HCT116 (cell line): ENCODE results near the gene MEF2D.

ENCODE experiments used
- EZH2phosphoT487 ChIP-seq: fragments of 200-600 bp; IDR thresholded peaks from 2 replicates; pipeline ENCODE4 v1.6.1; 2018; ENCODE audit warnings: antibody characterized with exemption, borderline replicate concordance
- JUND ChIP-seq: IDR thresholded peaks from 2 replicates; pipeline ENCODE4 v1.6.1; 2012
- POLR2AphosphoS5 ChIP-seq: IDR thresholded peaks from 2 replicates; pipeline ENCODE4 v1.6.1; 2011; ENCODE audit warnings: mild to moderate bottlenecking, low read depth, low read length, moderate library complexity
- RAD21 ChIP-seq: IDR thresholded peaks from 2 replicates; pipeline ENCODE4 v1.6.1; 2012; ENCODE audit warnings: low read depth, mild to moderate bottlenecking
- ZNF274 ChIP-seq: fragments of 200-500 bp; sonication (Bioruptor generic); IDR thresholded peaks from 2 replicates; pipeline ENCODE4 v1.6.1; 2014; ENCODE audit warnings: mild to moderate bottlenecking, low read depth, low read length, inconsistent platforms
- TF ChIP-seq, protein P1 (sequence below), 3 experiments: fragments of 200-600 bp in 1 of 3; sonication (generic) in 1 of 3; IDR thresholded peaks in 2 of 3; conservative IDR thresholded peaks in 1 of 3; 2 replicates each; pipeline ENCODE4 v1.5.1; 2012 to 2017; ENCODE audit warnings: low read depth in 2 of 3, low read length in 2 of 3, antibody characterized with exemption in 1 of 3, borderline replicate concordance in 1 of 3, control low read depth in 1 of 3, mild to moderate bottlenecking in 1 of 3, mixed read lengths in 1 of 3, mixed run types in 1 of 3, moderate library complexity in 1 of 3; ENCODE audit not compliant: insufficient read depth in 1 of 3
- TF ChIP-seq, protein P2 (sequence below): IDR thresholded peaks from 2 replicates; pipeline ENCODE4 v1.6.1; 2012; ENCODE audit warnings: low read depth

DNA sequence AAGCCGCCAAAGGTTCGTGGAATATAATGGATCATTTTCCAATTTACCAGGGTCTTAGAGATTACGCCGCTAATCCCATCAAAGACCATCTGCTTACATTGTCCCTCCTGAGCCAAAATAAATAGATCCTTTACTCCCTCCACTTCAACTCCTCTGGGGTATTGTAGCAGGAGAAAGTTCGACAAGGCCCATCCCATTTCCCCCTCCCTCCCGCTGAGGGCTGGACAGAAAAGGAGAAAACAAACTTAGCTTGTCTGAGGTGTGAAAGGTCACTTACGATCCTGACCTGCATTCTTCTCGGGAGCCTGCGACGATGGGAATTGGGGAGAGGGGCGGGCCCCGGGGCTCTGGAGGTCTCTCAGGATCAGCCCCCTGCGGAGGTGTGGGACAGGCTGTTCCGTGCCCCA lies 60.8 kb downstream of the MEF2D start:
- TF ChIP-seq, protein P1, sequence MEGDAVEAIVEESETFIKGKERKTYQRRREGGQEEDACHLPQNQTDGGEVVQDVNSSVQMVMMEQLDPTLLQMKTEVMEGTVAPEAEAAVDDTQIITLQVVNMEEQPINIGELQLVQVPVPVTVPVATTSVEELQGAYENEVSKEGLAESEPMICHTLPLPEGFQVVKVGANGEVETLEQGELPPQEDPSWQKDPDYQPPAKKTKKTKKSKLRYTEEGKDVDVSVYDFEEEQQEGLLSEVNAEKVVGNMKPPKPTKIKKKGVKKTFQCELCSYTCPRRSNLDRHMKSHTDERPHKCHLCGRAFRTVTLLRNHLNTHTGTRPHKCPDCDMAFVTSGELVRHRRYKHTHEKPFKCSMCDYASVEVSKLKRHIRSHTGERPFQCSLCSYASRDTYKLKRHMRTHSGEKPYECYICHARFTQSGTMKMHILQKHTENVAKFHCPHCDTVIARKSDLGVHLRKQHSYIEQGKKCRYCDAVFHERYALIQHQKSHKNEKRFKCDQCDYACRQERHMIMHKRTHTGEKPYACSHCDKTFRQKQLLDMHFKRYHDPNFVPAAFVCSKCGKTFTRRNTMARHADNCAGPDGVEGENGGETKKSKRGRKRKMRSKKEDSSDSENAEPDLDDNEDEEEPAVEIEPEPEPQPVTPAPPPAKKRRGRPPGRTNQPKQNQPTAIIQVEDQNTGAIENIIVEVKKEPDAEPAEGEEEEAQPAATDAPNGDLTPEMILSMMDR (IDR thresholded peaks at IDR 0.05 in 2 of 3, conservative IDR thresholded peaks at IDR 0.05 in 1 of 3; ENCODE audit: borderline replicate concordance in 1 of 3, insufficient read depth in 1 of 3, low read depth in 2 of 3, low read length in 2 of 3) = no peak
- TF ChIP-seq RAD21 = no peak
- TF ChIP-seq, protein P2, sequence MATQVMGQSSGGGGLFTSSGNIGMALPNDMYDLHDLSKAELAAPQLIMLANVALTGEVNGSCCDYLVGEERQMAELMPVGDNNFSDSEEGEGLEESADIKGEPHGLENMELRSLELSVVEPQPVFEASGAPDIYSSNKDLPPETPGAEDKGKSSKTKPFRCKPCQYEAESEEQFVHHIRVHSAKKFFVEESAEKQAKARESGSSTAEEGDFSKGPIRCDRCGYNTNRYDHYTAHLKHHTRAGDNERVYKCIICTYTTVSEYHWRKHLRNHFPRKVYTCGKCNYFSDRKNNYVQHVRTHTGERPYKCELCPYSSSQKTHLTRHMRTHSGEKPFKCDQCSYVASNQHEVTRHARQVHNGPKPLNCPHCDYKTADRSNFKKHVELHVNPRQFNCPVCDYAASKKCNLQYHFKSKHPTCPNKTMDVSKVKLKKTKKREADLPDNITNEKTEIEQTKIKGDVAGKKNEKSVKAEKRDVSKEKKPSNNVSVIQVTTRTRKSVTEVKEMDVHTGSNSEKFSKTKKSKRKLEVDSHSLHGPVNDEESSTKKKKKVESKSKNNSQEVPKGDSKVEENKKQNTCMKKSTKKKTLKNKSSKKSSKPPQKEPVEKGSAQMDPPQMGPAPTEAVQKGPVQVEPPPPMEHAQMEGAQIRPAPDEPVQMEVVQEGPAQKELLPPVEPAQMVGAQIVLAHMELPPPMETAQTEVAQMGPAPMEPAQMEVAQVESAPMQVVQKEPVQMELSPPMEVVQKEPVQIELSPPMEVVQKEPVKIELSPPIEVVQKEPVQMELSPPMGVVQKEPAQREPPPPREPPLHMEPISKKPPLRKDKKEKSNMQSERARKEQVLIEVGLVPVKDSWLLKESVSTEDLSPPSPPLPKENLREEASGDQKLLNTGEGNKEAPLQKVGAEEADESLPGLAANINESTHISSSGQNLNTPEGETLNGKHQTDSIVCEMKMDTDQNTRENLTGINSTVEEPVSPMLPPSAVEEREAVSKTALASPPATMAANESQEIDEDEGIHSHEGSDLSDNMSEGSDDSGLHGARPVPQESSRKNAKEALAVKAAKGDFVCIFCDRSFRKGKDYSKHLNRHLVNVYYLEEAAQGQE = no peak
- no peak for TF ChIP-seq EZH2phosphoT487
- TF ChIP-seq ZNF274 = no peak
- TF ChIP-seq POLR2AphosphoS5 = no peak
- TF ChIP-seq JUND = no peak
